Measurements from ENCODE around the gene BBC3. TPM values are rescaled to one million over a fixed set of nuclear protein-coding genes. Genes with fewer than 3 reads are reported as not detected.

BBC3 gene
- total RNA-seq, 1 experiment from 2014 or later = 49.5 TPM

DNA sequence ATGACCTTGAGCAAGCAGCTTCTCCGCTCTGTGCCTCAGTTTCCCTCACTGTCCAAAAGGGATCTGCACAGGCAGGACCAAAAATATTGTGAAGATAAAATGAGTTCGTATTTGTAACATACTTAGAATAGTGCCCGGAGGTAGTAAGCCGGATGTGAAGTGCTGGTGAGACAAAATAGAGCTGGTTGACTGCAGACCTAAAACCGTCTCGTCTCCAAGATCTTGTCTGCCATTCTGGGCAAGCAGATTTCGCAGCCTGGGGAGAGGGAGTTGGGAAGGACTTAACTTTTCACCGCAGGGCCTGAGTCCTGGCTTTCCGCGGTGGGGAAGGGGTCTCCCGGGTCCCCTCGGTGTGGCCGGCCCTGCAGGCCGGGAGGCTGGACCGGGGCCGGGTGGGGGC is 8.2 kb upstream of the BBC3 start:
- ChIA-PET POLR2A (interaction anchor here (1.4 to 1.9 kb wide), 2 partner anchors 13 to 29 kb away, joined by 4 to 9 read pairs; no protein-coding TSS in a partner anchor), CTCF (interaction anchor here (0.8 to 3.4 kb wide), 3 partner anchors 13 to 226 kb away, joined by 3 to 27 read pairs (median 3); no protein-coding TSS in a partner anchor)
- Mint-ChIP-seq H3K9me3 (no peaks in the 10 kb centered on the region), H3K27ac (no peak overlapping the region; the same call in 1 of the 2 replicates), H3K4me1 (peaks cover 18% of the 10 kb centered on the region), H3K4me3 (peak overlapping the region; percentile 70), H3K36me3 (no peaks in the 10 kb centered on the region), H3K27me3 (ENCODE audit: low read depth) (peaks cover 30% of the 10 kb centered on the region)
- TF ChIP-seq, protein P1, sequence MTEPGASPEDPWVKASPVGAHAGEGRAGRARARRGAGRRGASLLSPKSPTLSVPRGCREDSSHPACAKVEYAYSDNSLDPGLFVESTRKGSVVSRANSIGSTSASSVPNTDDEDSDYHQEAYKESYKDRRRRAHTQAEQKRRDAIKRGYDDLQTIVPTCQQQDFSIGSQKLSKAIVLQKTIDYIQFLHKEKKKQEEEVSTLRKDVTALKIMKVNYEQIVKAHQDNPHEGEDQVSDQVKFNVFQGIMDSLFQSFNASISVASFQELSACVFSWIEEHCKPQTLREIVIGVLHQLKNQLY (CRISPR knock-in tag; IDR thresholded peaks at IDR 0.05) = no peak
- TF ChIP-seq, protein P2, sequence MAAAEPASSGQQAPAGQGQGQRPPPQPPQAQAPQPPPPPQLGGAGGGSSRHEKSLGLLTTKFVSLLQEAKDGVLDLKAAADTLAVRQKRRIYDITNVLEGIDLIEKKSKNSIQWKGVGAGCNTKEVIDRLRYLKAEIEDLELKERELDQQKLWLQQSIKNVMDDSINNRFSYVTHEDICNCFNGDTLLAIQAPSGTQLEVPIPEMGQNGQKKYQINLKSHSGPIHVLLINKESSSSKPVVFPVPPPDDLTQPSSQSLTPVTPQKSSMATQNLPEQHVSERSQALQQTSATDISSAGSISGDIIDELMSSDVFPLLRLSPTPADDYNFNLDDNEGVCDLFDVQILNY (CRISPR knock-in tag; IDR thresholded peaks at IDR 0.05) = no peak
- no peak for TF ChIP-seq ZNF423 (CRISPR knock-in tag; IDR thresholded peaks at IDR 0.05)
- no peak for TF ChIP-seq CREM (CRISPR knock-in tag; IDR thresholded peaks at IDR 0.05)
- no peak for TF ChIP-seq NFYB (CRISPR knock-in tag; conservative IDR thresholded peaks at IDR 0.05; ENCODE audit: low read depth)
- no peak for TF ChIP-seq ZNF396 (CRISPR knock-in tag; IDR thresholded peaks at IDR 0.05; ENCODE audit: borderline replicate concordance)
- TF ChIP-seq, protein P3, sequence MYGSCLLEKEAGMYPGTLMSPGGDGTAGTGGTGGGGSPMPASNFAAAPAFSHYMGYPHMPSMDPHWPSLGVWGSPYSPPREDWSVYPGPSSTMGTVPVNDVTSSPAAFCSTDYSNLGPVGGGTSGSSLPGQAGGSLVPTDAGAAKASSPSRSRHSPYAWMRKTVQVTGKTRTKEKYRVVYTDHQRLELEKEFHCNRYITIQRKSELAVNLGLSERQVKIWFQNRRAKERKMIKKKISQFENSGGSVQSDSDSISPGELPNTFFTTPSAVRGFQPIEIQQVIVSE (CRISPR knock-in tag; IDR thresholded peaks at IDR 0.05; ENCODE audit: borderline replicate concordance) = no peak
- TF ChIP-seq, protein P4, sequence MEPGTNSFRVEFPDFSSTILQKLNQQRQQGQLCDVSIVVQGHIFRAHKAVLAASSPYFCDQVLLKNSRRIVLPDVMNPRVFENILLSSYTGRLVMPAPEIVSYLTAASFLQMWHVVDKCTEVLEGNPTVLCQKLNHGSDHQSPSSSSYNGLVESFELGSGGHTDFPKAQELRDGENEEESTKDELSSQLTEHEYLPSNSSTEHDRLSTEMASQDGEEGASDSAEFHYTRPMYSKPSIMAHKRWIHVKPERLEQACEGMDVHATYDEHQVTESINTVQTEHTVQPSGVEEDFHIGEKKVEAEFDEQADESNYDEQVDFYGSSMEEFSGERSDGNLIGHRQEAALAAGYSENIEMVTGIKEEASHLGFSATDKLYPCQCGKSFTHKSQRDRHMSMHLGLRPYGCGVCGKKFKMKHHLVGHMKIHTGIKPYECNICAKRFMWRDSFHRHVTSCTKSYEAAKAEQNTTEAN (CRISPR knock-in tag; IDR thresholded peaks at IDR 0.05) = no peak
- no peak for TF ChIP-seq EMX1 (CRISPR knock-in tag; IDR thresholded peaks at IDR 0.05)
- TF ChIP-seq ETV6 (CRISPR knock-in tag; IDR thresholded peaks at IDR 0.05) = no peak
- TF ChIP-seq NR2C2 (CRISPR knock-in tag; IDR thresholded peaks at IDR 0.05) = no peak
- no peak for TF ChIP-seq IRF2 (CRISPR knock-in tag; IDR thresholded peaks at IDR 0.05; ENCODE audit: borderline replicate concordance, low read depth)
- TF ChIP-seq MXD4 (CRISPR knock-in tag; IDR thresholded peaks at IDR 0.05; ENCODE audit: borderline replicate concordance) = no peak
- TF ChIP-seq TEAD4 (CRISPR knock-in tag; IDR thresholded peaks at IDR 0.05) = no peak
- no peak for TF ChIP-seq ELF4 (CRISPR knock-in tag; IDR thresholded peaks at IDR 0.05; ENCODE audit: low read depth)
- TF ChIP-seq JAZF1 (CRISPR knock-in tag; IDR thresholded peaks at IDR 0.05) = no peak
- TF ChIP-seq, protein P5, sequence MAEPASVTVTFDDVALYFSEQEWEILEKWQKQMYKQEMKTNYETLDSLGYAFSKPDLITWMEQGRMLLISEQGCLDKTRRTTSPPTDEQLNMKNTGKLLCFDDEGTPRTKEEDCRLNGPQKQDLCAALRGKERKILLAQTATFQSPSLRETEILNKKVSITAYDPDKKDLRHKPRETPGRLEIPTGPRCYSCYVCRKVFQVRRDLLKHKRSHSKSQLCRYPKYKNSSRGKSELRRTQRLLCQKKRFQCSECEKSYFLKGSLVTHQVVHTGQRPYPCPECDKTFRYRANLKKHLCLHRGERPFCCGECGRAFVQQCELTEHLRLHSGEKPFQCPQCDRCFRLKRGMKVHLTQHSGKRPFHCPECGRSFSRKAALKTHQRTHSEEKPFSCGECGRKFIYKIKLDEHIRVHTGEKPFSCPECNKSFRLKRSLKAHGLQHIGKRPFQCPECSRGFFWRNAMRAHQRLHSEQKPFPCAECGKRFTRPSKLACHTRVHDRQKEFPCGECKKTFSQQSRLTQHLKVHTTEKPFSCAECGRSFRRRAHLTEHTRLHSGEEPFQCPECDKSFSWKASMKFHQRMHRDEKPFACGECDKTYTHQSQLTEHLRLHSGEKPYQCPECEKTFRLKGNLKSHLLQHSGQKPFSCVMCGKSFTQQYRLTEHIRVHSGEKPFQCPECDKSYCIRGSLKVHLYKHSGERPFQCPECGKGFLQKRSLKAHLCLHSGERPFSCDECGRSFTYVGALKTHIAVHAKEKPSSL (CRISPR knock-in tag; conservative IDR thresholded peaks at IDR 0.05) = no peak
- TF ChIP-seq, protein P6, sequence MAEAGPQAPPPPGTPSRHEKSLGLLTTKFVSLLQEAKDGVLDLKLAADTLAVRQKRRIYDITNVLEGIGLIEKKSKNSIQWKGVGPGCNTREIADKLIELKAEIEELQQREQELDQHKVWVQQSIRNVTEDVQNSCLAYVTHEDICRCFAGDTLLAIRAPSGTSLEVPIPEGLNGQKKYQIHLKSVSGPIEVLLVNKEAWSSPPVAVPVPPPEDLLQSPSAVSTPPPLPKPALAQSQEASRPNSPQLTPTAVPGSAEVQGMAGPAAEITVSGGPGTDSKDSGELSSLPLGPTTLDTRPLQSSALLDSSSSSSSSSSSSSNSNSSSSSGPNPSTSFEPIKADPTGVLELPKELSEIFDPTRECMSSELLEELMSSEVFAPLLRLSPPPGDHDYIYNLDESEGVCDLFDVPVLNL (CRISPR knock-in tag; IDR thresholded peaks at IDR 0.05; ENCODE audit: borderline replicate concordance, low read depth) = no peak
- TF ChIP-seq, protein P7, sequence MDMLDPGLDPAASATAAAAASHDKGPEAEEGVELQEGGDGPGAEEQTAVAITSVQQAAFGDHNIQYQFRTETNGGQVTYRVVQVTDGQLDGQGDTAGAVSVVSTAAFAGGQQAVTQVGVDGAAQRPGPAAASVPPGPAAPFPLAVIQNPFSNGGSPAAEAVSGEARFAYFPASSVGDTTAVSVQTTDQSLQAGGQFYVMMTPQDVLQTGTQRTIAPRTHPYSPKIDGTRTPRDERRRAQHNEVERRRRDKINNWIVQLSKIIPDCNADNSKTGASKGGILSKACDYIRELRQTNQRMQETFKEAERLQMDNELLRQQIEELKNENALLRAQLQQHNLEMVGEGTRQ (CRISPR knock-in tag; IDR thresholded peaks at IDR 0.05) = no peak
- DNase-seq (ENCODE audit: low spot score) = no peak
- ATAC-seq = no peak

Measured in WTC11 (cell line).